GM19324 (cell line): ENCODE data around the gene GCNT1.
"Not testable (repeated sequence)": the region's sequence is repeated elsewhere in the genome, so short reads cannot be mapped to it uniquely, and the experiment has no call there.

Experiments used
- ATAC-seq: cut with Tn5 transposase; IDR thresholded peaks from one replicate; pipeline ENCODE4 v1.9.1; 2021; ENCODE audit warnings: mild to moderate bottlenecking, moderate library complexity; ENCODE audit not compliant: unreplicated experiment, low FRiP score

The GCNT1 gene

DNA sequence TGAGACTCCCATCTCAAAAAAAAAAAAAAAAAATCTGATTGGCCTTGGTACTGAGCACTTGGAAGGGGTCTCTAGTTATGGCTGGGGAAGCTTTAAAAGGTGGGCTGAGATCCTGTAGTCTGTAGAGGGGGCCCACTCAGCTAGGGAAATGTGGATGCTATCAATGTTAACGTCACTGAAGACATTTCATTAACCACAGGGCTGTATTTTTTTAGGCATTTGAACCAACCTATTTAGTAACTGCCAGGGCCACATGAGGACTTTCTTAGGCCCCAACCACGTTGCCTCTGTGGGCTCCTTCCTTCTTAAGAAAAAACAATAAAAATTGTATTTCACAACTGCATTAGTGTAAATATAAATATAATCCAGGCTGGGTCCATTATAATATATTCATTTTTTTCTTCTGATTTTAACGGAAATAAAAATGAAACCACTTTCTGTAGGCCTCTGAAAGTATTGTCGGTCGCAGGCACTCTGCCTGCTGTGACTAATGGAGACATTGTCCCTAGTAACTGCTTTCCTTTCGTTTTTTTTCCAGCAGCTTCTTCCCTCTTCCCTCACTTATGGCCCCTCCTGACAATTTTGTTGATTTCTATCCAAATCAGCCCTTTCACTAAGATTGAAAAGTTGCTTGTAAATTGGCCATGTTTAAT lies 71.6 kb downstream of the GCNT1 start:
- no peak for ATAC-seq

DNA sequence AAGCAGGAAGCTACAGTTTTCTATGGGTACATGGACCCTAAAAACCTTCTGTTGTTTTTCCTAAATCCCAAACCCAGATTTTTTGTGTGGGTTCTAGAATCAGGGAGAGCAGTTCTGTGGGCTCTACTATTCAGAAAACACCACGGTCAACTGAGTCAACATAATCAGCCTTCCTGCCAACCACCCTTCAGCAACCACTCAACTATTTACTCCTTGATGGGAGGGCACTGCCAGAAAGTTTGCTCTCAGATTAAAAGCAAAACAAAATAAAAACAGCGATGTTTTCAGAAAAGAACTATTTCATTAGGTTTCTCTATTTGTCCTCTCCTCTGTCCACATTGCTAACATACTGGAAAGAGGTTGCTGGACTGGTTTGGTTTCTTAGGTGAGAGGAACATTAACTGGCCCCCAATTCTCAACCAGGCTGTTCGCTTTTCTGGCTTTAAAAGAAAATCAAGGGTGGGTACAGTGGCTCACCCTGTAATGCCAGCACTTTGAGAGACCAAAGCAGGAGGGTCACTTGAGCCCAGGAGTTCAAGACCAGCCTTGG lies 72.3 kb downstream of the GCNT1 start:
- ATAC-seq = no peak

DNA sequence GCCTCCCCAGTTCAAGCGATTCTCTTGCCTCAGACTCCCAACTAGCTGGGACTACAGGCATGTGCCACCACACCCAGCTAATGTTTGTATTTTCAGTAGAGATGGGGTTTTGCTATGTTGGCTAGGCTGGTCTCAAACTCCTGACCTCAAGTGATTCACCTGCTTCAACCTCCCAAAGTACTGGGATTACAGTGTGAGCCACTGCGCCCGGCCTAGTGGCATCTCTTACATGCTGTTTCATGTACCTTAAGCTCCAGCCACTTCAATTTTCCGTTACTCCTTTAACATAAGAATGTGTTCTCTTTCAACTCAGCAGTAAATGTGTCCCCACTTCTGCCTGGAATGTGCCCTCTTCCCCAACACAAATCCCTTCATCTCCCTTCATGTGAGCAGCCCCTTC lies 73.9 kb downstream of the GCNT1 start:
- ATAC-seq = not testable (repeated sequence)

- ATAC-seq = no peak
Observed at GRCh38 chr9:76534026-76534425, 75.0 kb downstream of the GCNT1 start.

DNA sequence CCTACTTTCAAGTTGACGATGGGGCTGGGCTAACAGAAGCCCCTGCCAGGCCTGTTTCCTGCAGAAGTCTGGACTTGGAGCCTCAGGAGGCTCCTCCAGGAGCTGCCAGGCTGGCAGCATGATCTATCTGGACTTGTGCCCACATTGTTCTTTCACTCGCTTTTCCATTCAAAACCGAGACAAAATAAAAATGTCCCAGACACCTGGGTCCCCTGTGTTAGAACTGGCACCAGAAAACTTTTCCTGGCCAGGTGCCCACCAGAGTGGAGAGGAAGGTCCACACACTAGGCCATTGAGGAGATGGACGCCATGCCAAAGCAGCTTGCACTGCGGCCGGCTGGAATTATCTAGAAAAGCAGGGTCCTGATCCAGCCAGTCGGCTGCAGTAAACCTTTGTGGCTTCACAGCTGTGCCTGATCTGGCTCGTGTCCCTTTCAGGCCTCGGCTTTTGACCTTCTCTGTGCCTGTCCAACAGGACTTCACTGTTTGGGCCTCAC lies 78.2 kb downstream of the GCNT1 start:
- no peak for ATAC-seq

DNA sequence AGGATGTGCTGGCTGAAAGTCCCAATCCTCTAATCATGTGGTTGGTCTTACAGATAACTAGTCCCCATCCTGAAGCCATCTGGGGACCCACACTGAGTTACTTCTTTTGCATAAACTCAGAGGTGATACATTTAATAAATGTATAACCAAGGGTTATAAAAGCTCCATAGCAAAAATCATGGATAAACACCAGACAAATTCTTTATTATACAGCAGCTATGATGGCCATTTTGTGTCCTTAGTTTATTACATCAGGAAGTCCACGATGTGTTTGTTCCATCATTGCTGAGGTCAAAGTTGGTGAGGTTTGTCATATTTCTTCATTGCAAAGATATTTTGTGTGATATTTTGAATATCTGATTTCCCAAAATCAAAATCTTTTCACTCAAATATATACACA lies 80.2 kb downstream of the GCNT1 start:
- no peak for ATAC-seq

- no peak for ATAC-seq
Observed at GRCh38 chr9:76542360-76542759, 83.4 kb downstream of the GCNT1 start.

DNA sequence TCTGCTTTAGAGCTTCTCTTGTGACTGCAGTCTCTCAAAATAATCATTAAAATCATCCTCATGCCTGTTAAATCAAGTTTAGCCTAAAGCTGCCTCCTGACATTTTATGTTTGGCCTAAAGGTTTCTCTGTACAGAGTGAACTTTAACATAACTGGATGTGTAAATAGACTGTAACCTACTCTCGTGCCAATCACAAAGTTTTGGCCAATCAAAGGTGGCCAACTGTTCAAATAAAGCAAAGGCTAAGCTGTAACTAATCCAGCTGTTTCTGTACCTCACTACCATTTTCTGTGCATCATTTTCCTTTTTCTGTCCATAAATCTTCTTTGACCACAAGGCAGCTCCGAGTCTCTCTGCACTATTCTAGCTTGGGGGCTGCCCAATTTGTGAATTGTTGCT lies 86.2 kb downstream of the GCNT1 start:
- no peak for ATAC-seq

DNA sequence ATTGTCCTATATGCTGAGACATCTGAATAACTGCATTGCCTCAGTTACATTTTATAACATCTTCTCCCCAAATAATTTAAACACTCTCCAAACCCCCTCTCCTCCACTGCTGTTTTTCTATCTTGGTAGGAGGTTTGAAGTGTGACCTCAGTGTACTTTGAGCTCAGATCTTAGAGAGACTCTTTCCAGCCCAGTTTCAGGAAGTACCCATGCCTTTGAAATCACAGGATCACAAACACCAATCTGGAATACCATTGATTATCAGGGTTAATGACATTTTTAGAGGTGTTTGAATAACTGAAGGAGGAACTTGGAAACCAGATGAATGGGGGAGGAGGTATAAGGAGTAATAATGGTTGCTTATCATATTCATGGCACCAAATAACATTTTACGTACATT lies 93.2 kb downstream of the GCNT1 start:
- ATAC-seq = no peak

DNA sequence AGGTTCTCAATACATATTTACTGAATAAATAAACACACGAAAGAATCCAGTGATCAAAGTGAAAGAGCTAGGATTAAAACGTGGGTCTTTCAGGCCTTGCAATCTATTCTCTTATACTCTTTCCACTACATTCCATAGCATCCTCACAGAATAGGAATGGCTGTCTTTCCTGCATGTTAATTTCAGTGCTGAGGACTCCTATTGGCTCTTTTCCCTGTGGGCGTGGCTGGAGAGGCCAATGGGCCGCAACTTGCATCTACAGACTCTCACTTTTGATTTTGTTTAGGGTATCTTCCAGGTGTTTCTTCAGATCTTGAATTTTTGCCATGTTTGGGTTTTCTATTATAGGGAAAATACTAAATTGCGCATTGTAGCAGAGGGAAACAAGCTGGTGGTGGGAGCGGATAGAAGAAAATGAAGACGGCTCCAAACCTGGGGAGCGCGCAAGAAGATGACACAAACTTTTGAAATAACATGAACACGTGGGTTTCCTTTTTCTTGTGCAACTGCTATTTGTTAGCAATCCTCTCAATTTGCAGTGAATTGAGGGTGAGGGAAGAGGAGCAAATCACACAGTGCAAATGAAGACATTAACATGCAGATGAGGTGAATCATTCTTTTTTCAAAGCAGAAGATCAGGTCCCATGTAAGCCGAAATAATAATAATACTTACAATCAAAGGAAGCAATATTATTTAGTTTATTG lies 93.9 kb downstream of the GCNT1 start:
- no peak for ATAC-seq

- ATAC-seq = no peak
Observed at GRCh38 chr9:76553680-76554079, 94.7 kb downstream of the GCNT1 start.
